Astrocyte (in vitro differentiated cells and primary cell): ENCODE results near the gene SPP1. TPM values are rescaled to one million over a fixed set of nuclear protein-coding genes. Genes with fewer than 3 reads are reported as not detected.

ENCODE experiments used
- DNase-seq: peaks from one replicate; pipeline ENCODE4 v3.0.0-alpha.2; 2010; ENCODE audit warnings: low read depth
- FAIRE-seq: peaks from 2 replicates; lab custom pipeline; 2011; peaks lifted over from hg19 to GRCh38; lab: Jason Lieb, UNC
- H2AFZ ChIP-seq: 2 replicates; pipeline ENCODE4 v1.6.0; 2012; ENCODE audit warnings: low read depth, low read length, inconsistent platforms
- H3K27ac ChIP-seq: 2 replicates; pipeline ENCODE4 v1.5.1; 2011; ENCODE audit warnings: low read depth, low read length, inconsistent platforms
- H3K27me3 ChIP-seq: 2 replicates; pipeline ENCODE4 v1.6.0; 2011; ENCODE audit warnings: low read length, inconsistent platforms; ENCODE audit not compliant: insufficient read depth
- H3K36me3 ChIP-seq: 2 replicates; pipeline ENCODE4 v1.5.1; 2011; ENCODE audit warnings: low read length, inconsistent platforms; ENCODE audit not compliant: insufficient read depth
- H3K4me1 ChIP-seq: 2 replicates; pipeline ENCODE4 v1.5.1; 2011; ENCODE audit warnings: low read length, inconsistent platforms; ENCODE audit not compliant: insufficient read depth
- H3K4me2 ChIP-seq: 2 replicates; pipeline ENCODE4 v1.6.0; 2012; ENCODE audit warnings: low read length, inconsistent platforms
- H3K4me3 ChIP-seq: 2 replicates; pipeline ENCODE4 v1.5.1; 2011; ENCODE audit warnings: low read depth, mild to moderate bottlenecking, low read length, inconsistent platforms; ENCODE audit not compliant: insufficient read depth
- H3K79me2 ChIP-seq: 2 replicates; pipeline ENCODE4 v1.6.0; 2012; ENCODE audit warnings: mild to moderate bottlenecking, low read length, inconsistent platforms; ENCODE audit not compliant: insufficient read depth
- H3K9ac ChIP-seq: 2 replicates; pipeline ENCODE4 v1.6.0; 2012; ENCODE audit warnings: mild to moderate bottlenecking, low read length, inconsistent platforms
- H3K9me3 ChIP-seq: 2 replicates; pipeline ENCODE4 v1.5.1; 2012; ENCODE audit warnings: low read depth, mild to moderate bottlenecking, low read length, inconsistent platforms; ENCODE audit not compliant: insufficient read depth
- H4K20me1 ChIP-seq: 2 replicates; pipeline ENCODE4 v1.6.0; 2012; ENCODE audit warnings: low read length, inconsistent platforms; ENCODE audit not compliant: insufficient read depth
- H3K27ac Mint-ChIP-seq: one replicate; pipeline ENCODE4 v1.8.0; 2021; ENCODE audit warnings: mild to moderate bottlenecking, mixed read lengths; ENCODE audit not compliant: unreplicated experiment
- H3K27me3 Mint-ChIP-seq: one replicate; pipeline ENCODE4 v1.8.0; 2021; ENCODE audit warnings: low read depth, mixed read lengths; ENCODE audit not compliant: unreplicated experiment
- H3K36me3 Mint-ChIP-seq: one replicate; pipeline ENCODE4 v1.8.0; 2021; ENCODE audit warnings: low read depth, mixed read lengths; ENCODE audit not compliant: unreplicated experiment
- H3K4me1 Mint-ChIP-seq: one replicate; pipeline ENCODE4 v1.8.0; 2021; ENCODE audit warnings: low read depth, mixed read lengths; ENCODE audit not compliant: unreplicated experiment
- H3K4me3 Mint-ChIP-seq: one replicate; pipeline ENCODE4 v1.8.0; 2021; ENCODE audit warnings: mild to moderate bottlenecking, moderate library complexity, mixed read lengths; ENCODE audit not compliant: unreplicated experiment
- H3K9me3 Mint-ChIP-seq: one replicate; pipeline ENCODE4 v1.8.0; 2021; ENCODE audit warnings: mild to moderate bottlenecking, mixed read lengths; ENCODE audit not compliant: unreplicated experiment
- EZH2 ChIP-seq: IDR thresholded peaks from 2 replicates; pipeline ENCODE4 v1.6.1; 2012; ENCODE audit warnings: mild to moderate bottlenecking, low read length, inconsistent platforms; ENCODE audit not compliant: insufficient read depth
- total RNA-seq: library from RNA; stranded (reverse); gene quantifications from 2 replicates; pipeline ENCODE4 v1.2.1, GENCODE V29; 2021
- TF ChIP-seq, protein P1 (sequence below): IDR thresholded peaks from 2 replicates; pipeline ENCODE4 v1.5.1; 2011; ENCODE audit warnings: low read depth, mild to moderate bottlenecking, inconsistent platforms, low read length, moderate library complexity; ENCODE audit not compliant: insufficient read depth

The SPP1 gene
- total RNA-seq, 1 donor from 2014 or later, result 217 TPM

- no peak overlapping the region for H3K9ac ChIP-seq
- no peaks in the 10 kb centered on the region for H3K36me3 ChIP-seq
- H3K27me3 Mint-ChIP-seq, result no peaks in the 10 kb centered on the region
- H3K36me3 Mint-ChIP-seq, result no peaks in the 10 kb centered on the region
- no peaks in the 10 kb centered on the region for H3K27me3 ChIP-seq
- H3K79me2 ChIP-seq, result no peaks in the 10 kb centered on the region
- TF ChIP-seq, protein P1, sequence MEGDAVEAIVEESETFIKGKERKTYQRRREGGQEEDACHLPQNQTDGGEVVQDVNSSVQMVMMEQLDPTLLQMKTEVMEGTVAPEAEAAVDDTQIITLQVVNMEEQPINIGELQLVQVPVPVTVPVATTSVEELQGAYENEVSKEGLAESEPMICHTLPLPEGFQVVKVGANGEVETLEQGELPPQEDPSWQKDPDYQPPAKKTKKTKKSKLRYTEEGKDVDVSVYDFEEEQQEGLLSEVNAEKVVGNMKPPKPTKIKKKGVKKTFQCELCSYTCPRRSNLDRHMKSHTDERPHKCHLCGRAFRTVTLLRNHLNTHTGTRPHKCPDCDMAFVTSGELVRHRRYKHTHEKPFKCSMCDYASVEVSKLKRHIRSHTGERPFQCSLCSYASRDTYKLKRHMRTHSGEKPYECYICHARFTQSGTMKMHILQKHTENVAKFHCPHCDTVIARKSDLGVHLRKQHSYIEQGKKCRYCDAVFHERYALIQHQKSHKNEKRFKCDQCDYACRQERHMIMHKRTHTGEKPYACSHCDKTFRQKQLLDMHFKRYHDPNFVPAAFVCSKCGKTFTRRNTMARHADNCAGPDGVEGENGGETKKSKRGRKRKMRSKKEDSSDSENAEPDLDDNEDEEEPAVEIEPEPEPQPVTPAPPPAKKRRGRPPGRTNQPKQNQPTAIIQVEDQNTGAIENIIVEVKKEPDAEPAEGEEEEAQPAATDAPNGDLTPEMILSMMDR, result no peak
- no peak for TF ChIP-seq EZH2
- H3K4me3 Mint-ChIP-seq, result no peak overlapping the region
- H3K4me1 ChIP-seq, result peaks cover 7% of the 10 kb centered on the region
- peaks cover 3% of the 10 kb centered on the region for H3K9me3 ChIP-seq
- no peaks in the 10 kb centered on the region for H4K20me1 ChIP-seq
- no peak overlapping the region for H3K27ac ChIP-seq
- no peak for FAIRE-seq
- H3K4me3 ChIP-seq, result no peak overlapping the region
- peaks cover 19% of the 10 kb centered on the region for H3K4me1 Mint-ChIP-seq
- H3K27ac Mint-ChIP-seq, result no peak overlapping the region
- H2AFZ ChIP-seq, result no peak overlapping the region
- H3K4me2 ChIP-seq, result no peak overlapping the region
- no peak for DNase-seq
- no peaks in the 10 kb centered on the region for H3K9me3 Mint-ChIP-seq
These were observed 9.4 kb upstream of the SPP1 start for GRCh38 chr4:87966095-87966496.

DNA sequence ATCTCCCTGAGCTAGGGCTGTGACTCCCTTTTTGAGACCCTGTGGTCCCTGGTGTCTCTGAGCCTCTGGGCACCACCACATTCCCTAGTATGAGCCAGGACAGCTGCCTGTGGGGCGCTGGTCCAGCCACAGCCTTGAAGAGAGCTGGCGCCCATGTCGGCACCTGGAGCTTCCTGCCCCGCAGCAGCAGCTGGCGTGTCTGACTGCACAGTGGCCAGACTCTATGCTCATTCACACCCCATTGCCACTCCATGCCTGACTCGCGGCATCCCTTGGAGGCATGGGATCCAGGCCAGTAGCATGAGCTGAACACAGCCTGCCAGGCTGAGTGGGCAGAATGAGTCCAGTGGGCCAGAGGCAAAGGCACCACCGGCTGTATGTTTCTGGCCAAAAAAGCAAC is 8.3 kb upstream of the SPP1 start:
- H4K20me1 ChIP-seq, result no peaks in the 10 kb centered on the region
- FAIRE-seq (no peak), DNase-seq (no peak)
- no peak overlapping the region for H3K27ac Mint-ChIP-seq
- peaks cover 2% of the 10 kb centered on the region for H3K4me1 ChIP-seq
- no peak overlapping the region for H3K9ac ChIP-seq
- peaks cover 13% of the 10 kb centered on the region for H3K4me1 Mint-ChIP-seq
- H3K9me3 Mint-ChIP-seq, result no peaks in the 10 kb centered on the region
- no peak overlapping the region for H3K4me3 Mint-ChIP-seq
- H3K79me2 ChIP-seq, result no peaks in the 10 kb centered on the region
- no peaks in the 10 kb centered on the region for H3K27me3 Mint-ChIP-seq
- no peak overlapping the region for H2AFZ ChIP-seq
- H3K27ac ChIP-seq, result no peak overlapping the region
- H3K4me2 ChIP-seq, result no peak overlapping the region
- H3K27me3 ChIP-seq, result no peaks in the 10 kb centered on the region
- no peaks in the 10 kb centered on the region for H3K36me3 ChIP-seq
- no peak overlapping the region for H3K4me3 ChIP-seq
- TF ChIP-seq, protein P1, result no peak
- TF ChIP-seq EZH2, result no peak
- peaks cover 3% of the 10 kb centered on the region for H3K9me3 ChIP-seq
- H3K36me3 Mint-ChIP-seq, result no peaks in the 10 kb centered on the region

DNA sequence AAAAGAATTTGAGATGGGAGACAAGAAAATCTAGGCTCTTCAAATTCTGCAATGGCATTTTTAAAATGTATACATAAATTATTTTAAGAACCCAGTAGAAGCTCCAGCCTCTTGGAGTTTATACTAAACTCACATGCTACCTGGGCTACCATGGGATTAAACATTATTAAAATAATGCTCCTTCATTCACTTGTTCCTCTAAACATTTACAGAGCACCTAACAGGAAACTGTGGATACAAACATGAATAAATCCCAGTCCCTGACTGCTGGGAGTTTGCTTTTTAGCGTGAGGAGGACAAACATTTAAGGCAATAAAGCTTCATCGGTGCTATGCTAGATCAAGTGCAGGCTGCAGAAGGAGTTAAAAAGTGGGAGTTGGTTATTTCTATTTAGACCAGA is 5.4 kb upstream of the SPP1 start:
- H3K27ac ChIP-seq, result no peak overlapping the region
- DNase-seq, result no peak
- Mint-ChIP-seq H3K4me3 (no peak overlapping the region), H3K36me3 (no peaks in the 10 kb centered on the region), H3K27ac (no peak overlapping the region), H3K4me1 (peaks cover 15% of the 10 kb centered on the region), H3K27me3 (no peaks in the 10 kb centered on the region), H3K9me3 (no peaks in the 10 kb centered on the region)
- H3K36me3 ChIP-seq, result no peaks in the 10 kb centered on the region
- TF ChIP-seq EZH2, result no peak
- TF ChIP-seq, protein P1, result no peak
- no peak overlapping the region for H3K9ac ChIP-seq
- H3K4me2 ChIP-seq, result no peak overlapping the region
- no peaks in the 10 kb centered on the region for H3K27me3 ChIP-seq
- peaks cover 3% of the 10 kb centered on the region for H3K9me3 ChIP-seq
- peaks cover 19% of the 10 kb centered on the region for H3K4me1 ChIP-seq
- FAIRE-seq, result no peak
- H4K20me1 ChIP-seq, result no peaks in the 10 kb centered on the region
- no peak overlapping the region for H3K4me3 ChIP-seq
- H3K79me2 ChIP-seq, result no peaks in the 10 kb centered on the region
- H2AFZ ChIP-seq, result no peak overlapping the region
